ENCODE data around the gene SOBP.

- TF ChIP-seq GATA2 (IDR thresholded peaks at IDR 0.05; ENCODE audit: low read depth, low read length) (no peak), GATA3 (IDR thresholded peaks at IDR 0.05; ENCODE audit: low read depth, low read length) (no peak)
These were observed 61.0 kb downstream of the SOBP start for GRCh38 chr6:107550906-107551305.

All from SH-SY5Y (cell line).